NCI-H2227 treated with DMSO at 0.1 percent for 48 hours (cell line): ENCODE data around the gene MC5R.
"Not testable (repeated sequence)": the region's sequence is repeated elsewhere in the genome, so short reads cannot be mapped to it uniquely, and the experiment has no call there.

ENCODE experiments used
- DNase-seq: peaks from one replicate; lab custom pipeline; 2025; lab: John Stamatoyannopoulos, UW

MC5R gene

GRCh38 chr18:13849791-13850190, 25.8 kb downstream of the MC5R start:
- no peak for DNase-seq

DNA sequence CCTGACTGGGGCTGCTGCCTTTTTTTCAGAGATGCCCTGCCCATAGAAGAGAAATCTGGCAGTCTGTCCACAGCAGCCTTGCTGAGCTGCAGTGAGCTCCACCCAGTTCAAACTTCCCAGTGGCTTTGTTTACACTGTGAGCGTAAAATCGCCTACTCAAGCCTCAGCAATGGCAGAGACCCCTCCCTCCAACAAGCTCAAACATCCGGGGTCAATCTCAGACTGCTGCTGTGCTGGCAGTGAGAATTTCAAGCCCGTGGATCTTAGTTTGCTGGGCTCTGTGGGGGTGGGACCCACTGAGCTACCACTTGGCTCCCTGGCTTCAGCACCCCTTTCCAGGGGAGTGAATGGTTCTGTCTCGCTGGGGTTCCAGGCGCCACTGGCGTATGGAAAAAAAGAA, 38.9 kb downstream of the MC5R start:
- not testable (repeated sequence) for DNase-seq

GRCh38 chr18:13868501-13869271, 44.7 kb downstream of the MC5R start:
- no peak for DNase-seq

DNA sequence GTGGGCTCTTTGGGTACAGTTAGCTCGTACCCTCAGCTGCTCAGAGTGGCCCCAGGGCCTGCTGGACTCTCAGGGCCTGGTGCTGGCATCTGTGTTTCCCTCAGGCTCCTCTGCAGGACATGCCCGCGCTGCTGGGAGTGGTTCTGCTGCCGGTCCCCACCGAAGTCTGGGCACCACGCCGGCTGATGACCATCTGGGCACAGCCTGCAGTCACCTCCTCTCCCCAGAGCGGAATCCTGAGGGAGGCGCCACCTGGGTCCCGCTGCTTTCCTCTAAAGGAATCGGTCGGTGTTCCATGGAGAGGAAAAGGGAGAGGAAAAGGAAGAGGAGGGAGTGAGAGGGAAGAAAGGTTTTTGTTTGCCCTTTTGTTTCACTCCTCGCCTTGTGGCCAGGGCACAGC, 47.8 kb downstream of the MC5R start:
- DNase-seq, result no peak

GRCh38 chr18:13872373-13872772, 48.4 kb downstream of the MC5R start:
- no peak for DNase-seq

DNA sequence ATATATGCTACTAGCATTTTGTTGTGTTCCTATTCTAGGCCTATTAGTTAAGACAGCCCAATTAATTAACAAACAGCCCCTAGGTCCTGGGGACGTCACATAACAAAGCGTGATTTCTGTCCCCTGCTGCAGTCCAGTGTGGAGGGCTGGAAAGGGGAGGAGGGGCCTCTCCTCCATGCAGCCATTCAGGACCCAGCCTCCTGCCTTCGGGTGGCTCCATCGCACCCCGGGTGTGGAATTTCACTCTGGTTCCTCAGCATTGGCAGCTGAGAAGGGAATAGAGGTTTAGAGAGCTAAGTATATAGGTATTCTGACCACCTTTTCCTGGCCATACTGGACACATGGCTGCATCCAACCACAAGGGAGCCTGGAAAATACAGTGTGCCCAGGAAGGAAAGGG, 49.0 kb downstream of the MC5R start:
- DNase-seq, result no peak

GRCh38 chr18:13874558-13874957, 50.6 kb downstream of the MC5R start:
- DNase-seq, result no peak
